Prostate gland (tissue), 2 donors: ENCODE results near the gene CYCS.

ENCODE experiments used
- CTCF ChIP-seq, 4 experiments: fragments of 200-600 bp in 2 of 4; fragments of 450-650 bp in 2 of 4; sonication (generic) in 2 of 4; IDR thresholded peaks; 1 replicate in 3 of 4; 2 replicates in 1 of 4; pipeline ENCODE4 v1.5.1; 2016 to 2019; ENCODE audit warnings: antibody characterized with exemption in 4 of 4, mild to moderate bottlenecking in 2 of 4, moderate library complexity in 2 of 4
- POLR2A ChIP-seq: fragments of 450-650 bp; IDR thresholded peaks from one replicate; pipeline ENCODE4 v1.6.1; 2016; ENCODE audit warnings: antibody characterized with exemption, mild to moderate bottlenecking

- TF ChIP-seq CTCF (IDR thresholded peaks at IDR 0.05) (no peak), POLR2A (no peak)
Measured at GRCh38 chr7:25103773-25104172, 21.3 kb downstream of the CYCS start.
